Occipital lobe (tissue), 2 donors: ENCODE results near the gene ADSL. TPM values are rescaled to one million over a fixed set of nuclear protein-coding genes. Genes with fewer than 3 reads are reported as not detected.
"Not testable (repeated sequence)": the region's sequence is repeated elsewhere in the genome, so short reads cannot be mapped to it uniquely, and the experiment has no call there.

Experiments
- DNase-seq: peaks from one replicate; lab custom pipeline; 2025; lab: John Stamatoyannopoulos, UW
- total RNA-seq: library from RNA; depleted of rRNA; stranded (reverse); fragments of >200 nt; gene quantifications from one replicate; pipeline ENCODE4 v1.2.3, GENCODE V29; 2014

The ADSL gene
- 48.2 TPM for total RNA-seq

DNA sequence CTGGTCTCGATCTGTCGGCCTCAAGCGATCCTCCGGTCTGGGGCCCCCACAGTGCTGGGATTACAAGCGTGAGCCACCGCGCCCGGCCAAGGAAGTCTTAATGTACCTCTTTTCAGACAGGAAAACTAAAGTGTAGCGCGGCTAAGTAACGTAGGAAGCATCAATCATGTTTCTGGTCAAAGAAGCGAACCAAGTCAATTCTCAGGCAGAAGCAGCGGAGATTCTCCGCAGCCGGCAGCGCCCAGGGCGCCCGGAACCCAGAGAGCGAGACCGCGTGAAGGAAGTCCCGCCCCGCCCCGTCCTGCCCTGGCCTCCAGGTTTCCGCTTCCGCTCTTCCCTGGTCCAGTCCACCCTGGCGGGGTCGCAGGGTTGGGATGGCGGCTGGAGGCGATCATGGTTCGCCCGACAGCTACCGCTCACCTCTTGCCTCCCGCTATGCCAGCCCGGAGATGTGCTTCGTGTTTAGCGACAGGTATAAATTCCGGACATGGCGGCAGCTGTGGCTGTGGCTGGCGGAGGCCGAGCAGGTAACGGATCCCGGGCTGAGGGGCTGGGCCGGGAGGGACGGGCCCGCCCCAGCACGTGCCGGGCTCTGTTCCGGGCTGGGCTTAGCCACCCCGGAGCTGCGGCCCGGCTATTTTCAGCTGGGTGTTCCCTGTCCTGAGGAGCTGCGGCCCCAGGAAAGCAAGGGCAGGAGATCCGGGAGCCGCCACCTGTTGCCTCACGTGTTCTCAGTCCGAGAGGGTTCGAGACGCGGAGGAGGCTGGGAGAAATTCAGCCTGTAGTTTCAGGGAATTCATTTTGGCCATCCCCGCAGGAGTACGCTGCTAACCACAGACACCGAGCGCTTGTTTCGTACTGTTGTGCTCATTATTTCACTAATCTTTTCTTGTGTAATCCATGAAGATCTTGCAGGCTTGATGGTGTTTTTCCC lies at the start of gene ADSL:
Gene ADSL (plus strand): TSS at position 316 of the 934 bp plus-strand sequence. CDS start 59 bp downstream, at position 375.
- peak; percentile 83 for DNase-seq

DNA sequence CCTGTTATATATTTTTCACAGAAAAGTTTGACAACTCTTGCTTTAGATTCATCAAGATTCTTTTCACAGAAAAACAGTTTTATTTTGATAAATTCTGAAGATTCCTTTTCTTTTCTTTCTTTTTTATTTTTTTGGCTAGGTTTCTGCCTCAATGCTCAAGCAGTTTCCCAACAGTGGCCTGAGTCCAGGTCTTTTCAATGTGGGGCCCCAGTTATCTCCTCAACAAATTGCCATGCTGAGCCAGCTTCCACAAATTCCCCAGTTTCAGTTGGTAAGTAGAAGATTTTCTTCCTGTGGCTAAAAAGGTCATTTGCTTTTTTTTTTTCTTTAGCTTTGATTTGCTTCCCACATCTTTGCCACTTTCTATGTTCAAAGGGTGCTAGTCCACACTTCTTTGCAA lies 46.0 kb upstream of the ADSL start:
- no peak for DNase-seq

DNA sequence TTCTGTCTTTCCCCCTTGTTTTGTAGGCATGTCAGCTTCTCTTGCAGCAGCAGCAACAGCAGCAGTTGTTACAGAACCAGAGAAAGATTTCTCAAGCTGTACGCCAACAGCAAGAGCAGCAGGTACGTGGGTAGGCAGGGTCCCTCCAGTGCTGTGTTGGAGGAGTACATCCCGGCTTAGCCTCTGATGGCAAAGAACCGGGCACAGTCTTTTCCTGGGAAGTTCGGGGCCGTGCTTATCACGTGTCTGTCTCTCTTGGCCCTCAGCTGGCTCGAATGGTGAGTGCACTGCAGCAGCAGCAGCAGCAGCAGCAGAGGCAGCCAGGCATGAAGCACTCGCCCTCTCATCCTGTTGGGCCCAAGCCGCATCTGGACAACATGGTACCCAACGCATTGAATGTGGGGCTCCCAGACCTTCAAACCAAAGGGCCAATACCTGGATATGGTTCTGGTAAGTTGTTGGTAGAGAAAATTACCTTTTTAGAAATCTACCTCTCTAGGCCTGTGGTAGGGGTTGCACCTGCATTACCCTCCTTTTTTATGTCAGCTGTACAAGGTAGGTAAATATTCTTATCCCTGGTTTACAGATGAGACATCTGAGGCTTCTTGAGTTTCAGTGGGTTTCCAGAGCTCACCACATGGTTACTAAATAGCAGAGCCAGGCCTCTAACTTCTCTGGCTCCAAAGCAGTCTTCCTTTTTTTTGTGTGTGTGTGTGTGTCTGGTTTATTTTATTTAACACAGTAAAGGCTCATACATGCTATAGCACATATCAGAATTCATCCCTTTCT lies 45.2 kb upstream of the ADSL start:
- peak; percentile 33 for DNase-seq

DNA sequence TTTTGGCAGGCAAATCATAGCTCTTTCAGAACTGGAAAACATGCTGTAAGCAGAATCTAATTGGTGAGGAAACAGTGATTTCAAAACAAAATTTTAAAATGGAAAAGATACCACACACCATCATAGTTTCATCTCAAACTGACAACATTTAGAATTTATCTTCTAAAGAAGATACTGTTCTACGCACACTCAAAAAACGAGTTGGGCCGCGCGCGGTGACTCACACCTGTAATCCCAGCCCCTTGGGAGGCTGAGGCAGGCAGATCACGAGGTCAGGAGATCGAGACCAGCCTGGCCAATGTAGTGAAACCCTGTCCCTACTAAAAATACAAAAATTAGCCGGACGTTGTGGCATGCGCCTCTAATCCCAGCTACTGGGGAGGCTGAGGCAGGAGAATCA lies 44.2 kb upstream of the ADSL start:
- DNase-seq: no peak

DNA sequence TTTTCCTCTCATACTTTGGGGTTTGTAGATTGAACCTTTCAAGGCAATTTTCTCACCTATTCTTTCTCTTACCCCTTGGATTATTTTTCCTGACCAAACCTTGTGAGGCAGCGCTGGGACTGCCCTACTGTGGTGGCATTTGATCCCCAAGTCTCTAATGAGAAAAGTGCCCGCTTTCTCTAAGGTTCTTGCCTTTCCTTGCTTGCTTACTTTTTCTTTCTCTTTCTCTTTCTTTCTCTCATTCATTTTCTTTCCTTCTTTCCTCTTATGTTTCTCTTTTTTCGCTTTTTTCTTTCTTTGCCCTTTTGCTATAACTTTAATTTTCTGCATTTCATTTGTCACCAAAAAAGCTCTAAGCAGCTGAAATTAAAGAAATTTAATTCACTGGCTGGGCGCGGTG lies 40.7 kb upstream of the ADSL start:
- DNase-seq: no peak

DNA sequence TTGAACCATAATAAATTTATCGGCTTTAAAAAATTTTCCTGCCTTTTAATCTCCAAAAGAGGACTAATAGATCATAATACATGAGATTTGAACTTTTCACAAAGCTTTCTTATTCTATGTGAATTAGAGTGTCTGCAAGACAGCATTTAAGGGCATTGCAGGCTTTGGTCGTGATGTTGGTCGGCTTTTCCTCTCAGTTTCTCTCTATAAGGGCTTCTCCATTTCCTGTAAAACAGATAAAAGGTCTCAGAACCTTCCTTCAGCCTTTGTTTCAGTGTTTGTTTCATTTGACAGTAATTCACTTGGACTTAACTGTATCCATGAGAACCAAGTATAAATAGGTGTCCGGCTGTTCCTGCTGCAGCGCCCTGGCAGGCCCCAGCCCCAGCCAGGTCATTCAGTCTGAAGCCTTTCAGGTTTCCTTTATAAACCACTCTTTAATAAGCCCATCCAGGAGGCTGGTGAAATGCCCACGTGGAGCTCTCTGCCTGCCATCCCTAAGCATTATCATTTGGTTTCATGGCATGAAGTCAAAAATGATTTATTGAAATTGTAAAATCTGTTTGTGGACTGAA lies 37.2 kb upstream of the ADSL start:
- no peak for DNase-seq

DNA sequence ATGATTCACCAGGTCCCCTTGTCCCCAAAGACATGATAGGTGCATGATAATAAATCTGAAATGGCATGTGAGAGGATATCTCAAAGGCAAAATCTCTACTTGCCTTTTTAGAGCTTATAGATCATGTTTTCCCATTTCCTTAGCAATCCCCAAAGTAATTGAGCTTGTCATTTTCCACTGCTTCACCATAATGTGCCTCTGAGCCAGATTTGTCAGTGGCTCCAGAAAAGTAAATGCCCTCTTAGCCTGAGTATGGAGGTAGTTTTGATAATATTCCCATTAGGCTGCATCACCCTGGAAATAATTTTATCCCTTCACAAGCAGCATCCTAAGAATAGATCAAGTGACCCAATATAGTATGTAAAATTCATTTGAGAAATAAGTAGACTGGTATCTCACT lies 36.7 kb upstream of the ADSL start:
- no peak for DNase-seq

DNA sequence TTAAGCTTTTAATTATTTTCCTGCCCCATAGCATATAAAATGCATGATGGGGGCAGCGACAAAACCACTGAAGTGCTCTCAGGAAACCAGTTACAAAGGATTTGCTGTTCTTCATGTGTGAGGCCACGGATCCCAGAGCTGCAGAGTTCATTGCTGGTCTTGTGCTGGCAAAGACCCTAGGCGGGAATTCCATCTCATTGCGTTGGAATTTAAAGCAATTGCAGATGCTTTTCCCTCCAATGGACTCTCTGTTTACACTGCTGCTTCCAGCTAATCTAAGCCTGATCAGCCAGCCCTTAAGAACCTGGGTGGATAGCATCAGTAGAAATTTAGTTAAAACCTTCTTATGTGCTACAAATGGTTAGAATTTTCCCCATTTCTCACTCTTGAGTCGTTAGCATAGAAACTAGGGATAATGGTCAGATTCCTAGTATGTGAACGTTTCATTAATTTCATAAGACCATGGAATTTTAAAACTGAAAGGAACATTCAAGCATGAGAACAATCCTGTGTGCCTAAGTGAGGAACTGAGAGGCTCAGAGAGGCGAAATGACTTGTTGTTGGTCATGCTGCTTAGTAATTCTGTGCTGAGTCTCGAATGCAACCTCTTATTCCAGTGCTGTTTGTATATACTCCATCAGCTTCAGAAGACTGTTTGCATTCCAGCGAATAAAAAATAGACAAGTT lies 36.1 kb upstream of the ADSL start:
- DNase-seq: no peak

DNA sequence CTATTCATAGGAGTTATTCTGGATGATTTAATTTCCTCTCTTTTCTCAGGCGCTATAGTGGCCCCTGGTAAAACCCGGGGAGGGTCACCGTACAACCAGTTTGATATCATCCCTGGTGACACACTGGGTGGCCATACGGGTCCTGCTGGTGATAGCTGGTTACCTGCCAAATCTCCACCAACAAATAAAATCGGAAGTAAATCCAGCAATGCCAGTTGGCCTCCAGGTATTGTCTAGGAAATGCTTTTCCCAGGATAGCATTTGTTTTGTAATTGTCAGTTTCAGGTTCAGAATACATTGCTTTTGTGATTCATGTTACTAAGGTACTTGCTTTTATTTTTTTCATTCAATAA lies 35.6 kb upstream of the ADSL start:
- DNase-seq: no peak

DNA sequence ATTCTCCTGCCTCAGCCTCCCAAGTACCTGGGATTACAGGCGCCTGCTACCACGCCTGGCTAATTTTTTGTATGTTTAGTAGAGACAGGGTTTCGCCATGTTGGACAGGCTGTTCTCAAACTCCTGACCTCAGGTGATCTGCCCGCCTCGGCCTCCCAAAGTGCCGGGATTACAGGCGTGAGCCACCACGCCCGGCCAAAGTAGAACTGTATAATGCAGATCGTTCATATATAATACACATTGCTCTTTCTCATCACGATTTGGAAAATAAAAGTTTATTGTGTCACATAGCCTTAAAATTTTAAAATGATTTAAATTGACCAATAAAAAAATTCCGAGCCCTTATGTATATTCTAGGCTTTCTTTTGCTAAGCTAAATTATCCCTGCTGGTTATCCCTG lies 34.7 kb upstream of the ADSL start:
- not testable (repeated sequence) for DNase-seq

DNA sequence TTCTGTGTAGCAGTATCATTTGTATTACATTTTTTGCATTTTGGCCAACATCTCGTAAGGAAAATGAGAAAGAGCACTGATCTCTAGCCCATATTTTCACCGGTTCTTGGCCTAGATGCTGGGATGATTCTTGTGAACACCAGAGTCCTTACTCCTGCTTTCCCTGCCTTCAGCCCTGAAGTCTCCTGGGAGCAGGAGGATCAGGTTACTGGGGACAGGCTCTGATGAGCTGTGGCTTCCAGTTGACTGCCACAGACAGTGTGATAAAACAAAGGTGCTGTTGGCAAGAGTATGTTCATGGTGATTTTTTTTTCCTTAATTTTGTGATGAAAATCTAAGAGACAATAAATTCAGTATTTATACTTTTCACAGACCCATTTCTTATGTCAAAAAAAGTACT lies 34.2 kb upstream of the ADSL start:
- no peak for DNase-seq

DNA sequence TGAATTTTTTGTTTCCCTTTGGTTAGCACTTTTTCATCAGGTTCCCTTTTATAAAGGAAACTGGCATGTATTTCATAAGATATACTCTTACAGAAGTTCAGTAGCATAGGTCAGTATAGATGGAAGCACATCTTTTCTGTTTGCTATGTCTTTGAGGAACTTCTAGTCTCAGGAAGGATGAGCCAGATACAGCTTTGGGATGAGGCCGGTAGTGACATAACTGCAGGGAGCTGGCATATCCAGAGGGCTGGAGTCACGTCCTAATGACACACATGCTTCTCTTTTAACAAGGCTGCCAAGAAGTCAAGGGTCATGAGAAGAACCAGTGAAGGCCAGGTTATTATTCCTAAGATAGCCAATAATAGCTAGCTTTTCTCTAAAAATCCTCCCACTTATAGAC lies 33.3 kb upstream of the ADSL start:
- DNase-seq: no peak

DNA sequence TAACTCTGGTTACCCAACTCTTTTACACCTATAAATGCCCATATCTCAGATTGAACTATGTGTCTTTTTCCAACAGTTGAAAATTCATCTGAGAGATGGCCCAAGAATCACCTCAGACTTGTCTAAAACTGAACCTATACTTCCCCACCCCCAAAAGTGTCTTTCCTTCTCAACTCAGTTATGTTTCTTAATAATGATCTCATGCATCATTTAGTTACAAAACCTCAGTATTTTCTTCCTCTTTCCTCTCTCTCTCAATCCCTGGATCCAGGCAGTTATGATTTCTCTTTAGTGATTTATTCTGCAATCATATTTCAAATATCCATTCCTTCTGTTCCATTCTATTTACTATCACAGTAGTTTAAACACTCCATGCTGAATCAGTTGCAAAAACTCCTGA lies 32.3 kb upstream of the ADSL start:
- no peak for DNase-seq

DNA sequence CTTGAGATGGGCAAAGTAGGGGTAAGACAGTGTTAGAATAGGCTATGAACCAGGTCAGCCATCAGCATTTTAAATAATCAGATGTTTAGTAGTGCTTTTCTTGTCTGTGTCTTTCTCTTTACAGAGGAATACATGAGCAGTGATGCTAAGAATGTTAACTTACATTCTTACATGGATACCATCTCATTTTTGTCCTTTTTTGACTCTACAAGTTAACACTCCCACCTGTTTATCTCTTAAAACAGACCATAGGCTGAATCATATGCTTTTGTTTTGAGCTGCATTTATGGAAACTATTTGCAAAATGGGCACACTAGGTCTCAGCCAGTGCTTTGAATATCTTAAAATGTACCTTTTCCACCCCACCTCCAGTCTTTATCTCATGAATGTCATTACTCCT lies 25.6 kb upstream of the ADSL start:
- DNase-seq: no peak

DNA sequence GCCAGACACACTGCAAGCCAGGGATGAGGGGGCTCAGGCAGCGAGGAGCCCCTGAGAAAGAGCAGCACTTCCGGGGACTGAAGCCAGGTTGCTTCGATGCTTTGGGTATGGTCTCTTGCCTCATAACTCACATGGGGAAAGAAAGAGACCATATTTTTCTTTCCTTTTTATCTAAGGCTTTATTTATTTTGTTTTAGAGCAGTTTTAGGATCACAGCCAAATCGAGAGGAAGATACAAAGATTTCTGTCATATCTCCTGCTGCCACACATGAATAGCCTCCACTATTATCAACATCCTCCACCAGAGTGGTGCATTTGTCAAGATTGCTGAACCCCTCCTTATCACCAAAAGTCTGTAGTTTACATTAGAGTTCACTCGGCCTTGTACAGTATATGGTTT lies 24.3 kb upstream of the ADSL start:
- DNase-seq: no peak

DNA sequence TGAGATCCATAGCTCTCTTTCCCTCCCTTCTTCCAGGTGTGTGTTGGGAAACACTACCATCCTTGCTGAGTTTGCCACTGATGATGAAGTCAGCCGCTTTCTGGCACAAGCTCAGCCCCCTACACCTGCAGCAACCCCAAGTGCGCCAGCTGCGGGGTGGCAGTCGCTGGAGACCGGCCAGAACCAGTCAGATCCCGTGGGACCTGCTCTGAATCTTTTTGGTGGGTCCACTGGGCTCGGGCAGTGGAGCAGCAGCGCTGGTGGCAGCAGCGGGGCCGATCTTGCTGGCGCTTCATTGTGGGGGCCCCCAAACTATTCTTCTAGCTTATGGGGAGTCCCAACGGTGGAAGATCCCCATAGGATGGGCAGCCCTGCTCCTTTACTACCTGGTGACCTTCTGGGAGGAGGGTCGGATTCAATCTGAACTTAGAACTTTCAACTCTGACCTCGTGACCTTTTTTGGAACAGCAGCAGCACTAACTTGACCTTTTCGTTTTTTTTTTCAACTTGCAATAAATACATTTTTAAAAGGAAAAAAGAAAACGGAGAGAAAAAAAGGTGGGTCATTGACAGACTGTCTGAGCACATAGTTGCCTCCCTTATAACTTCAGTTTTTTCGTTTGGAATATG lies 23.4 kb upstream of the ADSL start:
- DNase-seq: no peak

DNA sequence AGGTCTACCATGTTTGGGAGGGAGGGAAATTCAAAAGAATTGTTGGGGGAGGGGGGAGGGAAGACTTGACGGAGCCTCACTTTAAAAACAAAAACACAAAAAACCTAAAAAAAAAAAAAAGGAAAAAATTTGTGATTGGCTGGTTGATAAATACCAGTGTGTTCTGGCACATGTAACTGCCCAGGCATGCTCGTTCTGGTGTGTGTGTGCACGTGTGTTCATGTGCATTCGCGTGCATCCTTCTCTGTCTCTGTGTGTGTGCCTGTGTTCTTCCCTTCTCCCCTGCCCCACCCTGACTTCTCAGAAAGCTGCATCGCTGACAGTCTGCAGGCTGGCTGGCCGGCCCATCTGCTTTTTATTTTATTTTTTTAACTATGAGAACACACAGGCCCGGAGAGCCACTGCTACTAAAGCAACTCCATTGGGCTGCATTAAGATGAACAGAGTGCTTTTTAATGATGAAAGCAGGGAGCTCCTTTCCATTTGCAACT lies 22.6 kb upstream of the ADSL start:
- DNase-seq: no peak

DNA sequence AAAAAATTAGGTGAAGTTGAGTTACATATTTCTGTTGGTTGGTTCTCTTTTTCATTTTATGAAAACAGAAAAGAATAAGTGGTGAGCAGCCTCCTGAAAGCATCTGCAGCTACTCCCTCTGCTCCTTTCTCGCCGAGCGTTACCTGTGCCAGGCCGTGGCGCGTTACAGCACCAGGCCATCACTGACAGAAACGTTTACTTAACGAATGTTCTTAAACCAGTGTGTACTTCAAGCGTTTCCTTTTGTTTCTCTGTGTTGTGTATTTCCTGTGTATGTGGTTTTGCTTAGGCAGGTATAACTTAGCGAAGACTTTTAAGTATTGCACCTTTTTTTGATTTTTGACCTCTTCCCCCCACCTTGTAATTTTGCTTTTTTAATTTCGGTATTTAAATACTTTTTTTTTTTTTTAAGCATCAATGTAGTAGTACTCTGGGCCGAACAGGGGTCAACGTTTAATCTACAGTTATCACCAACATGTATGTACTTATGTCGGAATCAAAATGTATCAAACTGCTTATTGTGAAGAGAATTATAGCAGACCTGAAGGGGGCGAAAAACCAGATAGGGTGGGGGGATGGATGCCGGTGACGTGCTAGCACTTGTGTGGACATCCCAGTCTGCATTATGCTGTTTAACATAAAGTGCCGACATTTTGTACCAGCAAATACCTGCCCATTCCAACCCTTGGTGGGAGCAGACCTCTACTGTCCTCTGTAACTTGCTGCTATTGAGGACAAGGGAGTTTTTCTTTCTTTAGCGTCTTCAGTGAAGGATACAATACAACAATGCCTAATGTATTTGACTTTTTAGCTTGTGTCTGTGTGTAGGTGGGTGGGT lies 21.6 kb upstream of the ADSL start:
- no peak for DNase-seq

DNA sequence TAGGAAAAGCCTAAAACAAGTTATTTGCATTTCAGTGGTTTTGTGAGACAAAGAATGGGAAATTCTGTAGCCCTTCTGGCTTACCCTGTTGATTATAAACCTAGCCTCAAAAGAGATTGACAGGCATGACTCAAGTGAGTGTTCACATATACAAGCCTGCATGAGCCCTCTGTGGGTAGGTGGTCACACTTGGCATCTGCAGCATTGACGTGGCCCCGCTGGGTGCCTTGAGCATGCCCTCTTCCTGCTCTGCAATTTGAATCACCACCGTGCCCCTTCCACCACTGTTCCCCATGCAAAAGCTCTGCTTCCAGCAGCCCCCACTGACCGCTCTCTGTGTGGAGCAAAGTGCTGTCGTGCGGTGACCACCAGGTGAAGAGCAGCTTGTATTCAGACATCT lies 21.0 kb upstream of the ADSL start:
- DNase-seq: no peak
